Measurements from ENCODE around the gene ELK3.

ELK3 gene

DNA sequence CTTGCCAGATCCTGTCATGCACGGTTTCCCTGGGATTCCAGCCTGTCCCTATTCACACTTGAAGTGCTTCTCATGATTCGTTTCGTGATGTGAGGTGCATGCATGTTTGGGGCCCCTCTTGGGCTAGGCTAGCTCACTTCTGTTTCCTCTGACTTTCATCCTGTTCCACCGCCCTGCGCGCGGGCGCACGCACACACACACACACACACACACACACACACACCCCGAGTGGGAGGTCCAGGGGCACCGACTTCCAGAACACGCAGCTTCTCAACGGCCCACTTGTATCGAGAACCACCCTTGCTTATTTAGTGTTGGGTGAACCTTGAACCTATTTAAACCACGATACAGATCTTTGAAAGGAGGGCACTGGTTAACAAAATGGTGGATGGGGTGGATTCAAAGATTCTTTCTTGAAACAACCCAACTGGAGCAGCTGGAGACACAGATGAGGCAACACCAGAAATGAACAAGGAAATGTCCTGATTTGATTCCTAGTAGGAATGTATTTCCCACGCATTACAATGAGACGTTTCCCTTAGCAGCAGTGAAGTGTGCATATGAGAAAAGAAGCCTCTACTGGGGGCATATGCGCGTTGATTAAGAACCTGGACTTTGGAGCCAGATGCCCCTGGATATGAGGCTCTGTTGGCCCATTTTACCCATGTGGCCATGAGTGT is 16.3 kb downstream of the ELK3 start:
- Histone ChIP-seq H3K56ac (ENCODE audit: low read length) (no peak overlapping the region), H3K4ac (ENCODE audit: low read depth, low read length) (no peak overlapping the region), H2AK5ac (ENCODE audit: low read length) (no peak overlapping the region), H3K4me3 (ENCODE audit: low read length) (no peak overlapping the region), H3K23ac (ENCODE audit: low read length) (no peak overlapping the region), H3K18ac (ENCODE audit: low read length) (no peak overlapping the region), H2BK15ac (replicated peaks; ENCODE audit: low read depth) (no peak overlapping the region), H3K4me2 (ENCODE audit: low read length) (no peak overlapping the region), H3K27me3 (ENCODE audit: insufficient read depth, low read length, poor library complexity) (no peaks in the 10 kb centered on the region), H3K79me1 (ENCODE audit: low read length) (peaks cover 2% of the 10 kb centered on the region), H3K4me1 (ENCODE audit: control insufficient read depth, low read depth, low read length) (peaks cover 2% of the 10 kb centered on the region), H4K5ac (ENCODE audit: low read length) (no peak overlapping the region), H4K8ac (ENCODE audit: low read depth, low read length) (no peak overlapping the region), H2BK5ac (ENCODE audit: low read length) (no peak overlapping the region), H3K27ac (ENCODE audit: low read depth, low read length) (no peak overlapping the region), H3K36me3 (ENCODE audit: control insufficient read depth, insufficient read depth, low read length) (no peaks in the 10 kb centered on the region), H3K9ac (ENCODE audit: low read length) (no peak overlapping the region), H2BK120ac (ENCODE audit: low read depth, low read length) (no peak overlapping the region), H3K79me2 (ENCODE audit: control insufficient read depth, insufficient read depth, low read length) (peaks cover 2% of the 10 kb centered on the region)
- WGBS (ENCODE audit: extremely low coverage, insufficient coverage, low lambda C conversion rate) = no CpG with 5 or more reads among the region's 19 CpGs
- DNase-seq = no peak

DNA sequence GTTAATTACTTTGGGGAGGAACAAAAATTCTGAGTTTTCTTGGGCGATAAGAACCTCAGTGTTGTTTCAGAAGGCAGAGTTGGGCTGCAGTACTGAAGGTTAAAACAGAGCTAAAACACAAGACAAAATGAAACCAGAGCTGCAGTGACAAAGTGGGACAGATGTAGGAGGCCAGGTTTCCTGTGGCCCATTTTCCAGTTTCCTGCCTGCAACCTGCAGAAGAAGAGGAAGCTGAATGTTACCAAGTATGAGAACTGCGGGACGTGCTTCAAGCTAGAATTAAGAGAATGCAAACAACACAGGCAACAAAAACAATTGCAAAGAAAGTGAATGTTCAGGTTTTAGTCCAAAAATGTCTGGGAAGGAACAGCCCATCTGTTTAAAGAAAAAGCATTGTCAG is 17.8 kb downstream of the ELK3 start:
- Histone ChIP-seq H3K18ac (ENCODE audit: low read length) (no peak overlapping the region), H2AK5ac (ENCODE audit: low read length) (no peak overlapping the region), H4K5ac (ENCODE audit: low read length) (no peak overlapping the region), H3K27me3 (ENCODE audit: insufficient read depth, low read length, poor library complexity) (no peaks in the 10 kb centered on the region), H4K8ac (ENCODE audit: low read depth, low read length) (no peak overlapping the region), H3K4me3 (ENCODE audit: low read length) (no peak overlapping the region), H3K4ac (ENCODE audit: low read depth, low read length) (no peak overlapping the region), H3K4me2 (ENCODE audit: low read length) (no peak overlapping the region), H3K36me3 (ENCODE audit: control insufficient read depth, insufficient read depth, low read length) (no peaks in the 10 kb centered on the region), H2BK120ac (ENCODE audit: low read depth, low read length) (no peak overlapping the region), H3K27ac (ENCODE audit: low read depth, low read length) (no peak overlapping the region), H2BK15ac (replicated peaks; ENCODE audit: low read depth) (no peak overlapping the region), H3K4me1 (ENCODE audit: control insufficient read depth, low read depth, low read length) (peaks cover 2% of the 10 kb centered on the region), H3K56ac (ENCODE audit: low read length) (no peak overlapping the region), H3K9ac (ENCODE audit: low read length) (no peak overlapping the region), H3K23ac (ENCODE audit: low read length) (no peak overlapping the region), H3K79me2 (ENCODE audit: control insufficient read depth, insufficient read depth, low read length) (peaks cover 2% of the 10 kb centered on the region), H3K79me1 (ENCODE audit: low read length) (peaks cover 6% of the 10 kb centered on the region), H2BK5ac (ENCODE audit: low read length) (no peak overlapping the region)
- WGBS (ENCODE audit: extremely low coverage, insufficient coverage, low lambda C conversion rate) = no CpG with 5 or more reads among the region's 3 CpGs
- no peak for DNase-seq

DNA sequence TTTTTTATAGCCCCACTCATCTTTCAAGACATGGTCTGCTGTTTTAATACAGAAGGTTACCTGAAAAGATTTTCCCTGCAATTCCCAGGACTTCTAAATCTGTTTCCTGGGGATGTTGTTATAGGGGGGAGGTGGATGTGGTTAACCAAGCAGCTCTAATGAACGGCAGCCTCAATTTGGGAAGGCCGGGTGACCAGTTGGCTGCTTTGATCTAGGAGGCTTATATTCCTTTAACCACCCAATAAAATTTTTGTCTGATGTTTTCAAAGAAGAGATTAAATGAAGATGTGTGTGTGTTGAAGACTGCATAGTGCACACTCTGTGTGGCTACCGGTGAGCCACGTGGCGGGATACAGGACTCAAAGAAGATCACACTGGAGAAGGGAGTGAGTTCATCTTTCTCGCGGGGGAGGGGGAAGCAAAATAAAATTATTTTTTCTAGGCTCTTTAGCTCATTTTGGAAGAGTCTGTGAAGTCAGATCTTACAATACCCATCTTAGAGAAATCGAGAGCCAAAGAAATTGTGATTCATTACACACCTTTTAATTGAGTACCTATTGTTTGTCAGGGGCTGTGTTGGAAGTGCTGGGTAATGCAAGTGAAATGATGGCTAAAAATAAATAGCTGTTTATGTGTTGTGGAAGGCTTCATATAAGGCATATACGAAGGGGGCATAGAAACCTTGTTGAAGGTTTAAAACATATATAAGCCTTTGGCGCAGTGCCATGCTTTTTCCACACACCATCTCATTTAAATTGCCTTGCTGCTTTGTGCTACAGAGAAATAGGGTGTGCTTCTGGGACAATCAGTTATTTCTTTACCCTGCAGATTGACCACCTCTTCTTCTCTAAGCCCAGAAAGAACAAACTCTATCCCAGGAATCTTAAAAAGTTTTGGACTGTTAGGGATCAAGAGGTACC is 18.5 kb downstream of the ELK3 start:
- no peak overlapping the region for H4K8ac ChIP-seq (ENCODE audit: low read depth, low read length)
- peaks cover 6% of the 10 kb centered on the region for H3K79me1 ChIP-seq (ENCODE audit: low read length)
- no peak overlapping the region for H2BK15ac ChIP-seq (replicated peaks; ENCODE audit: low read depth)
- H3K27ac ChIP-seq (ENCODE audit: low read depth, low read length) = no peak overlapping the region
- no peak overlapping the region for H3K9ac ChIP-seq (ENCODE audit: low read length)
- no peak overlapping the region for H4K5ac ChIP-seq (ENCODE audit: low read length)
- H3K4me1 ChIP-seq (ENCODE audit: control insufficient read depth, low read depth, low read length) = peaks cover 2% of the 10 kb centered on the region
- H3K4ac ChIP-seq (ENCODE audit: low read depth, low read length) = no peak overlapping the region
- no peak overlapping the region for H3K4me2 ChIP-seq (ENCODE audit: low read length)
- H3K36me3 ChIP-seq (ENCODE audit: control insufficient read depth, insufficient read depth, low read length) = no peaks in the 10 kb centered on the region
- no peak for DNase-seq
- H3K23ac ChIP-seq (ENCODE audit: low read length) = no peak overlapping the region
- no peak overlapping the region for H3K4me3 ChIP-seq (ENCODE audit: low read length)
- H2AK5ac ChIP-seq (ENCODE audit: low read length) = no peak overlapping the region
- H3K27me3 ChIP-seq (ENCODE audit: insufficient read depth, low read length, poor library complexity) = no peaks in the 10 kb centered on the region
- no peak overlapping the region for H2BK5ac ChIP-seq (ENCODE audit: low read length)
- no CpG with 5 or more reads among the region's 10 CpGs for WGBS (ENCODE audit: extremely low coverage, insufficient coverage, low lambda C conversion rate)
- H3K18ac ChIP-seq (ENCODE audit: low read length) = no peak overlapping the region
- no peak overlapping the region for H2BK120ac ChIP-seq (ENCODE audit: low read depth, low read length)
- H3K56ac ChIP-seq (ENCODE audit: low read length) = no peak overlapping the region
- H3K79me2 ChIP-seq (ENCODE audit: control insufficient read depth, insufficient read depth, low read length) = peaks cover 2% of the 10 kb centered on the region

DNA sequence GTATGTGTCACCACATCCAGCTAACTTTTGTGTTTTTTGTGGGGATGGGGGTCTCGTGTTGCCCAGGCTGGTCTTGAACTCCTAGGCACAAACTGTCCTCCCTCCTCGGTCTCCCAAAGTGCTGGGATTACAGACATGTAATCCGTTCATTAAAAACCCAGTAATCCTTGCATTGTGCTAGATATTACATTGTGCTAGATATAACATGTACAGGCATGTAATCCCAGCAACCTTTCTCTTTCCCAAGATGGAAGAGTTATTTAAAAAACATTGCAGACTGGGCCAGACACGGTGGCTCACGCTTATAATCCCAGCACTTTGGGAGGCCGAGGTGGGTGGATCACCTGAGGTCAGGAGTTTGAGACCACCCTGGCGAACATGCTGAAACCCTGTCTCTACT is 19.7 kb downstream of the ELK3 start:
- H3K4me3 ChIP-seq (ENCODE audit: low read length) = no peak overlapping the region
- no peak overlapping the region for H3K18ac ChIP-seq (ENCODE audit: low read length)
- H3K4ac ChIP-seq (ENCODE audit: low read depth, low read length) = no peak overlapping the region
- no peak overlapping the region for H2BK120ac ChIP-seq (ENCODE audit: low read depth, low read length)
- DNase-seq = no peak
- no peak overlapping the region for H4K5ac ChIP-seq (ENCODE audit: low read length)
- peaks cover 6% of the 10 kb centered on the region for H3K79me1 ChIP-seq (ENCODE audit: low read length)
- H3K4me1 ChIP-seq (ENCODE audit: control insufficient read depth, low read depth, low read length) = peaks cover 2% of the 10 kb centered on the region
- no peak overlapping the region for H3K56ac ChIP-seq (ENCODE audit: low read length)
- no peaks in the 10 kb centered on the region for H3K27me3 ChIP-seq (ENCODE audit: insufficient read depth, low read length, poor library complexity)
- no peak overlapping the region for H3K27ac ChIP-seq (ENCODE audit: low read depth, low read length)
- H2BK15ac ChIP-seq (replicated peaks; ENCODE audit: low read depth) = no peak overlapping the region
- H3K23ac ChIP-seq (ENCODE audit: low read length) = no peak overlapping the region
- WGBS (ENCODE audit: extremely low coverage, insufficient coverage, low lambda C conversion rate) = no CpG with 5 or more reads among the region's 7 CpGs
- no peak overlapping the region for H2BK5ac ChIP-seq (ENCODE audit: low read length)
- H3K36me3 ChIP-seq (ENCODE audit: control insufficient read depth, insufficient read depth, low read length) = no peaks in the 10 kb centered on the region
- H3K9ac ChIP-seq (ENCODE audit: low read length) = no peak overlapping the region
- H3K79me2 ChIP-seq (ENCODE audit: control insufficient read depth, insufficient read depth, low read length) = peaks cover 2% of the 10 kb centered on the region
- H4K8ac ChIP-seq (ENCODE audit: low read depth, low read length) = no peak overlapping the region
- no peak overlapping the region for H3K4me2 ChIP-seq (ENCODE audit: low read length)
- no peak overlapping the region for H2AK5ac ChIP-seq (ENCODE audit: low read length)

DNA sequence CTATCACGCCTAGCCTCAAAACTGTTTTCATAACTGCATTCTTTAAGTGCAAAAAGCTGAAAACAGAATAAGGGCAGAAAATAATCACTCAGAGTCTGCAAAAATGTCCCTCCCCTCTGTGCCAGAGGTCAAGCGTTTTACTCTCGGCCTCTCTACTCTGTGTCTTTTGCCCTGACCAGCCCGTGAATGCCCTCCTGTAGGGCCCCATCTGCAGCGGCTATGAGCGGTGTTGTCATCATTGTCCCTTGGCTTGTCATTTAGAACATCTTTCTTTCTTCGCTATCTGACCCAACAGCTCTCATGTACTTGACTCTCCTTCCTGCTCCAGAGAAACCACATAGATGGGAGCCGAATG is 21.7 kb downstream of the ELK3 start:
- H3K27me3 ChIP-seq (ENCODE audit: insufficient read depth, low read length, poor library complexity) = no peaks in the 10 kb centered on the region
- H3K23ac ChIP-seq (ENCODE audit: low read length) = no peak overlapping the region
- no peak overlapping the region for H3K9ac ChIP-seq (ENCODE audit: low read length)
- no peak overlapping the region for H2BK15ac ChIP-seq (replicated peaks; ENCODE audit: low read depth)
- DNase-seq = no peak
- no peaks in the 10 kb centered on the region for H3K4me1 ChIP-seq (ENCODE audit: control insufficient read depth, low read depth, low read length)
- no peak overlapping the region for H2AK5ac ChIP-seq (ENCODE audit: low read length)
- no CpG with 5 or more reads among the region's 8 CpGs for WGBS (ENCODE audit: extremely low coverage, insufficient coverage, low lambda C conversion rate)
- no peak overlapping the region for H4K8ac ChIP-seq (ENCODE audit: low read depth, low read length)
- no peaks in the 10 kb centered on the region for H3K79me2 ChIP-seq (ENCODE audit: control insufficient read depth, insufficient read depth, low read length)
- no peak overlapping the region for H3K4me2 ChIP-seq (ENCODE audit: low read length)
- H3K27ac ChIP-seq (ENCODE audit: low read depth, low read length) = no peak overlapping the region
- no peaks in the 10 kb centered on the region for H3K36me3 ChIP-seq (ENCODE audit: control insufficient read depth, insufficient read depth, low read length)
- H3K4me3 ChIP-seq (ENCODE audit: low read length) = no peak overlapping the region
- no peak overlapping the region for H4K5ac ChIP-seq (ENCODE audit: low read length)
- H3K18ac ChIP-seq (ENCODE audit: low read length) = no peak overlapping the region
- no peak overlapping the region for H2BK5ac ChIP-seq (ENCODE audit: low read length)
- no peak overlapping the region for H2BK120ac ChIP-seq (ENCODE audit: low read depth, low read length)
- H3K4ac ChIP-seq (ENCODE audit: low read depth, low read length) = no peak overlapping the region
- H3K79me1 ChIP-seq (ENCODE audit: low read length) = peaks cover 5% of the 10 kb centered on the region
- no peak overlapping the region for H3K56ac ChIP-seq (ENCODE audit: low read length)
